Kasumi-1 (cell line): Measurements from ENCODE around the gene PCSK4.
"Not testable (repeated sequence)": the region's sequence is repeated elsewhere in the genome, so short reads cannot be mapped to it uniquely, and the experiment has no call there.

Experiments
- DNase-seq, 2 experiments: peaks; one replicate each; lab custom pipeline; 2025; lab: John Stamatoyannopoulos, UW

Gene PCSK4

GRCh38 chr19:1522061-1522460 lies 31.9 kb upstream of the PCSK4 start:
- no peak for DNase-seq

- no peak for DNase-seq
Observed at GRCh38 chr19:1521636-1522035, 31.5 kb upstream of the PCSK4 start.

GRCh38 chr19:1520203-1520780 lies 30.1 kb upstream of the PCSK4 start:
- no peak for DNase-seq

GRCh38 chr19:1519802-1520201 lies 29.7 kb upstream of the PCSK4 start:
- not testable (repeated sequence) for DNase-seq

GRCh38 chr19:1518471-1518870 lies 28.3 kb upstream of the PCSK4 start:
- DNase-seq = no peak

- DNase-seq = no peak
Observed at GRCh38 chr19:1516395-1516753, 26.2 kb upstream of the PCSK4 start.

- no peak for DNase-seq
Observed at GRCh38 chr19:1514986-1515721, 25.0 kb upstream of the PCSK4 start.

GRCh38 chr19:1514295-1514661 lies 24.1 kb upstream of the PCSK4 start:
- no peak for DNase-seq

- peak; percentile 27 to 47 for DNase-seq
Observed at GRCh38 chr19:1513499-1514294, 23.5 kb upstream of the PCSK4 start.

- DNase-seq = no peak
Observed at GRCh38 chr19:1512671-1513498, 22.7 kb upstream of the PCSK4 start, which contains the start of gene ADAMTSL5. ADAMTSL5 (minus strand) TSS chr19:1513019; CDS start chr19:1510943, 2,076 bp downstream.

GRCh38 chr19:1511318-1512317 lies 21.5 kb upstream of the PCSK4 start:
- no peak for DNase-seq

- no peak for DNase-seq
Observed at GRCh38 chr19:1510807-1511206, 20.7 kb upstream of the PCSK4 start.

GRCh38 chr19:1510442-1510806 lies 20.3 kb upstream of the PCSK4 start:
- no peak for DNase-seq

GRCh38 chr19:1509602-1510441 lies 19.7 kb upstream of the PCSK4 start:
- no peak for DNase-seq

- DNase-seq = no peak
Observed at GRCh38 chr19:1508507-1508856, 18.3 kb upstream of the PCSK4 start.

GRCh38 chr19:1507763-1508506 lies 17.8 kb upstream of the PCSK4 start:
- DNase-seq = peak; percentile 86 to 90

GRCh38 chr19:1507192-1507660 lies 17.1 kb upstream of the PCSK4 start:
- no peak for DNase-seq

GRCh38 chr19:1505991-1506881 lies 16.1 kb upstream of the PCSK4 start:
- no peak for DNase-seq
